Peyer's patch (tissue), 4 donors: ENCODE measurements around the gene TRAK2. TPM values are rescaled to one million over a fixed set of nuclear protein-coding genes. Genes with fewer than 3 reads are reported as not detected.

Source experiments
- DNase-seq, 3 donors: peaks; one replicate each; pipeline ENCODE4 v3.0.0-alpha.2; 2017 to 2019
- H3K27ac ChIP-seq, 4 donors: fragments of 200-600 bp; sonication (generic); one replicate each; pipeline ENCODE4 v1.5.1; 2016 to 2019
- H3K27me3 ChIP-seq, 2 donors: fragments of 200-600 bp; sonication (generic); one replicate each; pipeline ENCODE4 v1.5.1; 2019
- H3K36me3 ChIP-seq, 3 donors: fragments of 200-600 bp; sonication (generic); one replicate each; pipeline ENCODE4 v1.5.1; 2016 to 2019
- H3K4me1 ChIP-seq, 4 donors: fragments of 200-600 bp; sonication (generic); one replicate each; pipeline ENCODE4 v1.5.1; 2016 to 2019
- H3K4me3 ChIP-seq, 4 donors: fragments of 200-600 bp; sonication (generic); 1 replicate in 3 of 4; 2 replicates in 1 of 4; pipeline ENCODE4 v1.5.1; 2016 to 2019; ENCODE audit warnings: mild to moderate bottlenecking in 1 of 4
- H3K9me3 ChIP-seq, 4 donors: fragments of 200-600 bp; sonication (generic); one replicate each; pipeline ENCODE4 v1.5.1; 2016 to 2019; ENCODE audit warnings: mild to moderate bottlenecking in 1 of 4
- CTCF ChIP-seq, 6 experiments: fragments of 450-650 bp in 4 of 6; fragments of 200-600 bp in 2 of 6; sonication (generic) in 1 of 6; IDR thresholded peaks; one replicate each; pipeline ENCODE4 v1.5.1; 2017 to 2019; ENCODE audit warnings: antibody characterized with exemption in 6 of 6, mild to moderate bottlenecking in 3 of 6, moderate library complexity in 1 of 6
- POLR2A ChIP-seq, 2 donors: fragments of 450-650 bp; IDR thresholded peaks; one replicate each; pipeline ENCODE4 v1.5.1; 2017; ENCODE audit warnings: antibody characterized with exemption in 2 of 2, mild to moderate bottlenecking in 2 of 2, moderate library complexity in 2 of 2
- total RNA-seq, 4 donors: library from RNA; depleted of rRNA; stranded (reverse); fragments of >200 nt; gene quantifications; one replicate each; pipeline ENCODE4 v1.1.0, GENCODE V29; 2016

The TRAK2 gene
- total RNA-seq, 4 donors from 2014 or later: 31.2 to 69.3 (median 47.8) TPM

DNA sequence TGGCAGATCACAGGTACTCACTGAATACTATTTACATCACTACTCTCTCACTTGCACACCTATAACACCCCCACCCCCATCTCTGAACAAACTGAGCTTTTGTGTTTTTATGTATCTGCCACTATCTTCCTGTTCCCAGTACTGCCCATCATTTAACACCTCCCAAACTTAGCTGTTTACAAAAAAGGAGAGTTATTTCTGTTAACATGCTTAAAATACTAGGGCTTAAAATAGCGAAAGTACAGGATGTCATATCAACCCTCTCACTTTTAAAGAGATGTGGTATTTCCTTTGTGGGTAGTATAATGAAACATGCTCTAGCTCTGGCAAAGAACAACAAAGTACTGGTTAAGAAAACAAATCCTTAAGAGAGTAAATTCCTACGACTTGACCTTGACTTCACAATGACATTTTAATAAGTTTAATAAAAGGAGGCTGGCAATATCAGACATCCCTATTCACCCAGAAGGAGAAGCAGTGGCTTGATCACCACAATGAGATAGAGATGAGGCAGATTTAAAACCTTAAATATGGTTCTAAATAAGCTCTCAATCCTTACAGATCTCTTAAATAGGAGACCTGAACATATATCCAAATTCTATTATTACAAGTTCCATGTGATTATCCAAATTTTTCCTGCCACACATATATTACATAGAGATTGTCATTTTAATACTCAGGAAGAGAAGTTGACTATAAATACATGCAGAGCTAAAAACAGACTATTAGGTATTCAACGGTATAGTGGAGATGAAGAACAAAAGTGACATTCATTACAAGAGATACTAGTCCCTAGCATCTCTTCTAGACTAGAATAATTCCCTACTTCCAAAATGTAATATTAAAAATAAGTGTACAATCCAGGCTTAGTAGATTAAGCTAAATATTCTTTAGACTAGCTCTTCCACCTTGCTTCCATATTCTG is 36.9 kb downstream of the TRAK2 start:
- Histone ChIP-seq H3K27ac (peak overlapping the region in 1 of 4 donors; percentile 61), H3K4me3 (no peak overlapping the region), H3K36me3 (no peaks in the 10 kb centered on the region), H3K27me3 (no peaks in the 10 kb centered on the region), H3K4me1 (peaks cover 0 to 14% (median 5%) of the 10 kb centered on the region in 4 donors), H3K9me3 (no peaks in the 10 kb centered on the region)
- TF ChIP-seq CTCF (IDR thresholded peaks at IDR 0.05): no peak
- TF ChIP-seq POLR2A (IDR thresholded peaks at IDR 0.05): no peak
- peak in 1 of 3 donors; percentile 24 for DNase-seq

- no peak for TF ChIP-seq POLR2A (IDR thresholded peaks at IDR 0.05)
- no peak for TF ChIP-seq CTCF (IDR thresholded peaks at IDR 0.05)
- Histone ChIP-seq H3K36me3 (no peaks in the 10 kb centered on the region), H3K4me3 (no peak overlapping the region), H3K27ac (peak overlapping the region in 1 of 4 donors; percentile 61), H3K4me1 (peaks cover 0 to 14% (median 5%) of the 10 kb centered on the region in 4 donors), H3K27me3 (no peaks in the 10 kb centered on the region), H3K9me3 (no peaks in the 10 kb centered on the region)
- DNase-seq: no peak
These were observed 37.7 kb downstream of the TRAK2 start for GRCh38 chr2:201413552-201413951.

DNA sequence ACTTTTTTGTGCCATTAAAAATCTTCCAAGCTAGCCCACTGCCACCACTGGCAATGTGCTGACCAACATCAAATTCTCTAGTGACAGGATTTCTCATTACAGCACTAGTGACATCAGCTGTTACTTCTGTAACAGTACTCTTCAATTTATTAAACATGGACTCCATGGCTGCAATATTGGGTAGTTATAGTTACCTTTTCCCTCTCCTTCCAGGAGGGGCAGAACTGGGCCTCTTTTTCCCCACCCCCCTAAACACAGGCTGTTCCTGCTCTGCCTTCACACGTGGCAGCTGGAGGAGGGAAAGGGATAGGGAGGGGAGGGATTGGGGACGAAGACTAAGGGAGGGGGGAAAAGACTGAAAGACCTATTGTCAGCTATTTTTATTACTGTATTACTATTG is 38.1 kb downstream of the TRAK2 start:
- Histone ChIP-seq H3K36me3 (no peaks in the 10 kb centered on the region), H3K27me3 (no peaks in the 10 kb centered on the region), H3K9me3 (no peaks in the 10 kb centered on the region), H3K4me3 (no peak overlapping the region), H3K27ac (peak overlapping the region in 1 of 4 donors; percentile 61), H3K4me1 (peaks cover 0 to 14% (median 5%) of the 10 kb centered on the region in 4 donors)
- DNase-seq: no peak
- TF ChIP-seq CTCF (IDR thresholded peaks at IDR 0.05) (no peak), POLR2A (IDR thresholded peaks at IDR 0.05) (no peak)

GRCh38 chr2:201411421-201411820 is 39.8 kb downstream of the TRAK2 start:
- H3K4me3 ChIP-seq: no peak overlapping the region
- TF ChIP-seq CTCF (IDR thresholded peaks at IDR 0.05) (no peak), POLR2A (IDR thresholded peaks at IDR 0.05) (no peak)
- H3K4me1 ChIP-seq: peaks cover 0 to 17% (median 5%) of the 10 kb centered on the region in 4 donors
- no peaks in the 10 kb centered on the region for H3K27me3 ChIP-seq
- H3K9me3 ChIP-seq: no peaks in the 10 kb centered on the region
- no peak for DNase-seq
- H3K27ac ChIP-seq: no peak overlapping the region
- H3K36me3 ChIP-seq: no peaks in the 10 kb centered on the region

DNA sequence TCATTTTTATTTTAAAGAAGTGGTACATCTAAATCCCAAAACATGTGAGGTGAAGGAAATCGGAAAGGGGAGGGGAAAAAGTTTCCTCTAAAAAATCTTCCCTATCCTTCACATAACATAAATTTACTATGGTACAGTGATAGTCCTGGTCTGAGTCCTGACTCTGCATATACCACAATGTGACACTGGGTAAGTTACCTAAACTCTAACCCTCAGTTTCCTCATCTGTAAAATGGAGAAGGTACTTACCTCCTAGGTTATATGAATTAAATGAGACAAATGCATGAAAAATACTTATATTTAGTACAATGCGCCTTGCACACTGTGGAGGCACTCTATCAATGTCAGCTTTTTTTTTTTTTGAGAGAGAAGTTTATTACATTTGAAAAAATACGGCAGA is 42.3 kb downstream of the TRAK2 start:
- no peak overlapping the region for H3K4me3 ChIP-seq
- H3K27me3 ChIP-seq: no peaks in the 10 kb centered on the region
- H3K4me1 ChIP-seq: peaks cover 0 to 21% (median 3%) of the 10 kb centered on the region in 4 donors
- H3K9me3 ChIP-seq: no peaks in the 10 kb centered on the region
- no peak for DNase-seq
- no peak overlapping the region for H3K27ac ChIP-seq
- no peaks in the 10 kb centered on the region for H3K36me3 ChIP-seq
- TF ChIP-seq CTCF (IDR thresholded peaks at IDR 0.05) (no peak), POLR2A (IDR thresholded peaks at IDR 0.05) (no peak)
